Endodermal cell (in vitro differentiated cells): Measurements from ENCODE around the gene CYSTM1. TPM values are rescaled to one million over a fixed set of nuclear protein-coding genes. Genes with fewer than 3 reads are reported as not detected.

Source experiments
- DNase-seq: peaks from one replicate; pipeline ENCODE4 v3.0.0-alpha.2; 2017
- H3K27ac ChIP-seq: 2 replicates; pipeline ENCODE4 v1.5.1; 2013; ENCODE audit warnings: mild to moderate bottlenecking, low read depth, low read length, moderate library complexity
- H3K27me3 ChIP-seq: 2 replicates; pipeline ENCODE4 v1.6.1; 2013; ENCODE audit warnings: mild to moderate bottlenecking, low read length, moderate library complexity; ENCODE audit not compliant: insufficient read depth, control insufficient read depth, poor library complexity, severe bottlenecking
- H3K36me3 ChIP-seq: 2 replicates; pipeline ENCODE4 v1.7.0; 2013; ENCODE audit warnings: mild to moderate bottlenecking, low read length, moderate library complexity; ENCODE audit not compliant: control insufficient read depth, insufficient read depth
- H3K4me1 ChIP-seq: one replicate; pipeline ENCODE4 v1.7.0; 2013; ENCODE audit warnings: low read length; ENCODE audit not compliant: control insufficient read depth, insufficient read depth
- H3K4me3 ChIP-seq: 2 replicates; pipeline ENCODE4 v1.5.1; 2013; ENCODE audit warnings: mild to moderate bottlenecking, low read length, moderate library complexity
- H3K9ac ChIP-seq: 2 replicates; pipeline ENCODE4 v1.6.1; 2013; ENCODE audit warnings: mild to moderate bottlenecking, low read length, moderate library complexity; ENCODE audit not compliant: poor library complexity, severe bottlenecking; ENCODE audit errors: extremely low read depth
- H3K9me3 ChIP-seq: 2 replicates; pipeline ENCODE4 v1.6.1; 2013; ENCODE audit warnings: mild to moderate bottlenecking, low read length, moderate library complexity; ENCODE audit not compliant: control insufficient read depth
- H3K27ac Mint-ChIP-seq: 2 replicates; pipeline ENCODE4 v1.8.0; 2020; ENCODE audit warnings: mixed read lengths
- H3K27me3 Mint-ChIP-seq: 2 replicates; pipeline ENCODE4 v1.8.0; 2021; ENCODE audit warnings: mild to moderate bottlenecking, mixed read lengths; ENCODE audit not compliant: insufficient read depth
- H3K36me3 Mint-ChIP-seq: 2 replicates; pipeline ENCODE4 v1.8.0; 2020; ENCODE audit warnings: low read depth, mixed read lengths
- H3K4me1 Mint-ChIP-seq: 2 replicates; pipeline ENCODE4 v1.8.0; 2020; ENCODE audit warnings: mixed read lengths
- H3K4me3 Mint-ChIP-seq: 2 replicates; pipeline ENCODE4 v1.8.0; 2020; ENCODE audit warnings: mild to moderate bottlenecking, moderate library complexity, mixed read lengths
- H3K9me3 Mint-ChIP-seq: 2 replicates; pipeline ENCODE4 v1.8.0; 2020; ENCODE audit warnings: mild to moderate bottlenecking, mixed read lengths
- CTCF ChIP-seq: fragments of 200-600 bp; sonication (generic); conservative IDR thresholded peaks from 2 replicates; pipeline ENCODE4 v1.5.0; 2021; ENCODE audit warnings: antibody characterized with exemption, mild to moderate bottlenecking
- whole genome bisulfite sequencing, 2 experiments: methylation state at CpG; one replicate each; pipeline versions ENCODE4 v1.1.5 to v1.1.7; 2013; ENCODE audit warnings: missing lambda C conversion rate in 2 of 2, mixed read lengths in 1 of 2; ENCODE audit not compliant: insufficient coverage in 1 of 2, insufficient read length in 1 of 2; 5-methylcytosine and 5-hydroxymethylcytosine counted together
- total RNA-seq, 2 donors: library from RNA; stranded (reverse); fragmentation: NEBNext Ultra II Directional in 1 of 2; extraction: Animal tissue kit (Norgen Biotek cat#: 25700) in 1 of 2; gene quantifications; 2 replicates in 1 of 2; 3 replicates in 1 of 2; pipeline ENCODE4 v1.2.1, GENCODE V29; 2021

Gene CYSTM1
- total RNA-seq, 2 donors from 2014 or later, result 30.7 to 38.1 TPM

- H3K4me3 ChIP-seq, result no peak overlapping the region
- no peak for DNase-seq
- Mint-ChIP-seq H3K36me3 (peaks cover 10% of the 10 kb centered on the region), H3K4me1 (peaks cover 25% of the 10 kb centered on the region), H3K27ac (no peak overlapping the region), H3K27me3 (no peaks in the 10 kb centered on the region), H3K4me3 (no peak overlapping the region), H3K9me3 (no peaks in the 10 kb centered on the region)
- no peaks in the 10 kb centered on the region for H3K4me1 ChIP-seq
- no peaks in the 10 kb centered on the region for H3K27me3 ChIP-seq
- no peak for TF ChIP-seq CTCF
- H3K9ac ChIP-seq, result no peak overlapping the region
- no peak overlapping the region for H3K27ac ChIP-seq
- peaks cover 3% of the 10 kb centered on the region for H3K36me3 ChIP-seq
- 97 to 100% methylated on average over 3 to 6 of the region's 6 CpGs for WGBS, 2 experiments
- no peaks in the 10 kb centered on the region for H3K9me3 ChIP-seq
Measured at GRCh38 chr5:140266471-140267200, 91.6 kb downstream of the CYSTM1 start.

- Histone ChIP-seq H3K4me1 (no peaks in the 10 kb centered on the region), H3K9me3 (no peaks in the 10 kb centered on the region), H3K36me3 (peaks cover 4% of the 10 kb centered on the region), H3K4me3 (no peak overlapping the region), H3K27me3 (no peaks in the 10 kb centered on the region), H3K9ac (no peak overlapping the region), H3K27ac (no peak overlapping the region)
- H3K9me3 Mint-ChIP-seq, result no peaks in the 10 kb centered on the region
- H3K4me3 Mint-ChIP-seq, result no peak overlapping the region
- 72 to 86% methylated on average over 2 to 3 of the region's 3 CpGs for WGBS, 2 experiments
- no peaks in the 10 kb centered on the region for H3K27me3 Mint-ChIP-seq
- peaks cover 23% of the 10 kb centered on the region for H3K4me1 Mint-ChIP-seq
- no peak overlapping the region for H3K27ac Mint-ChIP-seq
- H3K36me3 Mint-ChIP-seq, result peaks cover 10% of the 10 kb centered on the region
- no peak for TF ChIP-seq CTCF
- no peak for DNase-seq
Measured at GRCh38 chr5:140267201-140267540, 92.2 kb downstream of the CYSTM1 start.

- Histone ChIP-seq H3K4me3 (no peak overlapping the region), H3K27ac (no peak overlapping the region), H3K4me1 (no peaks in the 10 kb centered on the region), H3K36me3 (peaks cover 4% of the 10 kb centered on the region), H3K9me3 (no peaks in the 10 kb centered on the region), H3K27me3 (no peaks in the 10 kb centered on the region), H3K9ac (no peak overlapping the region)
- Mint-ChIP-seq H3K36me3 (peaks cover 8% of the 10 kb centered on the region), H3K4me3 (no peak overlapping the region), H3K4me1 (peaks cover 20% of the 10 kb centered on the region), H3K27me3 (no peaks in the 10 kb centered on the region), H3K27ac (no peak overlapping the region), H3K9me3 (no peaks in the 10 kb centered on the region)
- no peak for TF ChIP-seq CTCF
- 91 to 94% methylated on average over 5 to 9 of the region's 9 CpGs for WGBS, 2 experiments
- DNase-seq, result no peak
Measured at GRCh38 chr5:140267559-140268018, 92.6 kb downstream of the CYSTM1 start.
